ENCODE measurements around the gene ZCCHC7. TPM values are rescaled to one million over a fixed set of nuclear protein-coding genes. Genes with fewer than 3 reads are reported as not detected.

ZCCHC7 gene
- polyA plus RNA-seq, 2 of the 4 experiments (the other 2 are of a cell fraction) = 15.7 to 30.0 TPM

DNA sequence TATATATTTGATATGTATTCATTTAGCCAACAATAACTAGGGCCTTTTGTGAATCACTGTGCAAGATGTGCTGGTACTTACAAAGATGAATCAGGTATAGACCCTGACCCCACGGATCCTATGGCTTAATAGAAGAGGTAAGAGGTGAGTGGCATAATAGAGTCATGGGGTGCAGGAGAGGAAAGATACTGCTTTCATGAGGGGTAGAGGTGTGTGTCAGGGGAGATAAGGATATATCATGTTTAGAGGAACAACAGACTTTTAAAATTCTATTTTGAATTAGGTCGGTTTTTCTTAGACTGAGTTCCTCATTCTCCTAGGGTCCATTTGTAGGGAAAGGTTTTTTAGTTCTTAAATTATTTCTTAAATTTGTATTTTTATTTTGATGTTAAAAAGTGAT lies 27.8 kb downstream of the ZCCHC7 start:
- no peak for FAIRE-seq
- H3K4me2 ChIP-seq = no peak overlapping the region
- TF ChIP-seq CBX8 (IDR thresholded peaks at IDR 0.05) = no peak
- TF ChIP-seq POLR2AphosphoS2 (conservative IDR thresholded peaks at IDR 0.05; ENCODE audit: low read length) = no peak
- no peak for TF ChIP-seq POLR2A (IDR thresholded peaks at IDR 0.05; ENCODE audit: low read length)
- TF ChIP-seq CBX2 (IDR thresholded peaks at IDR 0.05; ENCODE audit: borderline replicate concordance, low read depth) = no peak
- TF ChIP-seq PHF8 (IDR thresholded peaks at IDR 0.05; ENCODE audit: borderline replicate concordance, low read depth) = no peak
- no peak for ATAC-seq
- H3K27ac ChIP-seq = no peak overlapping the region
- H3K9me3 ChIP-seq = no peaks in the 10 kb centered on the region
- CTCF ChIA-PET = interaction anchor here (1.0 kb wide), 1 partner anchor 24 kb away, joined by 5 read pairs; no protein-coding TSS in a partner anchor
- DNase-seq (ENCODE audit: low read depth in 1 of 2, low spot score in 1 of 2) = no peak
- no peak overlapping the region for H3K4me3 ChIP-seq
- POLR2A ChIA-PET = no interaction called here
- H3K4me1 ChIP-seq = 0 out of 3 replicates have a peak, but pooled peaks cover 5% of the 10 kb centered on the region
- 92% methylated on average over 2 of the region's 2 CpGs for WGBS (ENCODE audit: missing lambda C conversion rate)

GRCh38 chr9:37149666-37150308 lies 29.4 kb downstream of the ZCCHC7 start:
- DNase-seq (ENCODE audit: low read depth in 1 of 2, low spot score in 1 of 2) (no peak), FAIRE-seq (no peak), ATAC-seq (no peak)
- no peak overlapping the region for H3K27ac ChIP-seq
- CTCF ChIA-PET = no interaction called here
- no peaks in the 10 kb centered on the region for H3K9me3 ChIP-seq
- POLR2A ChIA-PET = no interaction called here
- 0 out of 3 replicates have a peak, but pooled peaks cover under 1% of the 10 kb centered on the region for H3K4me1 ChIP-seq
- TF ChIP-seq RAD21 (conservative IDR thresholded peaks at IDR 0.05 in 1 of 2, IDR thresholded peaks at IDR 0.05 in 1 of 2) (no peak), HOXB13 (CRISPR knock-in tag; IDR thresholded peaks at IDR 0.05; ENCODE audit: low read depth) (no peak), MAFK (IDR thresholded peaks at IDR 0.05; ENCODE audit: partially characterized antibody) (no peak), TFCP2L1 (CRISPR knock-in tag; IDR thresholded peaks at IDR 0.05) (no peak), SREBF2 (IDR thresholded peaks at IDR 0.05) (no peak), CBX2 (IDR thresholded peaks at IDR 0.05; ENCODE audit: borderline replicate concordance, low read depth) (no peak), KDM5A (IDR thresholded peaks at IDR 0.05) (no peak), CHD4 (IDR thresholded peaks at IDR 0.05; ENCODE audit: borderline replicate concordance) (no peak), EHMT2 (IDR thresholded peaks at IDR 0.05; ENCODE audit: low read depth) (no peak), RNF2 (IDR thresholded peaks at IDR 0.05; ENCODE audit: borderline replicate concordance, low read depth) (no peak), JUNB (IDR thresholded peaks at IDR 0.05) (no peak), MAZ (IDR thresholded peaks at IDR 0.05; ENCODE audit: borderline replicate concordance, low read depth, low read length) (no peak), FOSL2 (IDR thresholded peaks at IDR 0.05) (no peak), FOSL2 (CRISPR knock-in tag; IDR thresholded peaks at IDR 0.05) (no peak), HMGXB4 (CRISPR knock-in tag; IDR thresholded peaks at IDR 0.05; ENCODE audit: borderline replicate concordance) (no peak), FOXS1 (CRISPR knock-in tag; IDR thresholded peaks at IDR 0.05) (no peak), HEYL (CRISPR knock-in tag; IDR thresholded peaks at IDR 0.05) (no peak), PHF8 (IDR thresholded peaks at IDR 0.05; ENCODE audit: borderline replicate concordance, low read depth) (no peak)
- TF ChIP-seq, protein P1, sequence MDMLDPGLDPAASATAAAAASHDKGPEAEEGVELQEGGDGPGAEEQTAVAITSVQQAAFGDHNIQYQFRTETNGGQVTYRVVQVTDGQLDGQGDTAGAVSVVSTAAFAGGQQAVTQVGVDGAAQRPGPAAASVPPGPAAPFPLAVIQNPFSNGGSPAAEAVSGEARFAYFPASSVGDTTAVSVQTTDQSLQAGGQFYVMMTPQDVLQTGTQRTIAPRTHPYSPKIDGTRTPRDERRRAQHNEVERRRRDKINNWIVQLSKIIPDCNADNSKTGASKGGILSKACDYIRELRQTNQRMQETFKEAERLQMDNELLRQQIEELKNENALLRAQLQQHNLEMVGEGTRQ (IDR thresholded peaks at IDR 0.05) = no peak
- TF ChIP-seq, protein P2, sequence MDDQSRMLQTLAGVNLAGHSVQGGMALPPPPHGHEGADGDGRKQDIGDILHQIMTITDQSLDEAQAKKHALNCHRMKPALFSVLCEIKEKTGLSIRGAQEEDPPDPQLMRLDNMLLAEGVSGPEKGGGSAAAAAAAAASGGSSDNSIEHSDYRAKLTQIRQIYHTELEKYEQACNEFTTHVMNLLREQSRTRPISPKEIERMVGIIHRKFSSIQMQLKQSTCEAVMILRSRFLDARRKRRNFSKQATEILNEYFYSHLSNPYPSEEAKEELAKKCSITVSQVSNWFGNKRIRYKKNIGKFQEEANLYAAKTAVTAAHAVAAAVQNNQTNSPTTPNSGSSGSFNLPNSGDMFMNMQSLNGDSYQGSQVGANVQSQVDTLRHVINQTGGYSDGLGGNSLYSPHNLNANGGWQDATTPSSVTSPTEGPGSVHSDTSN (IDR thresholded peaks at IDR 0.05) = no peak
- TF ChIP-seq, protein P3, sequence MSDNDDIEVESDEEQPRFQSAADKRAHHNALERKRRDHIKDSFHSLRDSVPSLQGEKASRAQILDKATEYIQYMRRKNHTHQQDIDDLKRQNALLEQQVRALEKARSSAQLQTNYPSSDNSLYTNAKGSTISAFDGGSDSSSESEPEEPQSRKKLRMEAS (IDR thresholded peaks at IDR 0.05) = no peak
- 97% methylated on average over 4 of the region's 4 CpGs for WGBS (ENCODE audit: missing lambda C conversion rate)
- no peak overlapping the region for H3K4me3 ChIP-seq
- H3K4me2 ChIP-seq = no peak overlapping the region
